ACHN (cell line): ENCODE results near the gene PCCA.
"Not testable (repeated sequence)": the region's sequence is repeated elsewhere in the genome, so short reads cannot be mapped to it uniquely, and the experiment has no call there.

Experiments used
- DNase-seq: peaks from one replicate; pipeline ENCODE4 v3.0.0-alpha.2; 2015
- in situ Hi-C: cut with HindIII; loops from 2 replicates; pipeline ENCODE4 v1.10.0; 2017; ENCODE audit warnings: low sequenced_read_pairs, low pct_ligation_motif_present, low pct_unique_long_range_greater_than_20kb

Gene PCCA

GRCh38 chr13:100273138-100273537, 184.2 kb downstream of the PCCA start:
- DNase-seq, result no peak
- in situ Hi-C loops, result no loop called here

GRCh38 chr13:100273552-100273951, 184.7 kb downstream of the PCCA start:
- DNase-seq, result no peak
- in situ Hi-C loops, result no loop called here

GRCh38 chr13:100274942-100275506, 186.1 kb downstream of the PCCA start:
- in situ Hi-C loops, result no loop called here
- no peak for DNase-seq

GRCh38 chr13:100275746-100276145, 186.9 kb downstream of the PCCA start:
- in situ Hi-C loops, result no loop called here
- no peak for DNase-seq

GRCh38 chr13:100280681-100281080, 191.8 kb downstream of the PCCA start:
- in situ Hi-C loops, result no loop called here
- no peak for DNase-seq

- in situ Hi-C loops, DNase-seq: not testable (repeated sequence)
Measured at GRCh38 chr13:100282306-100282705, 193.4 kb downstream of the PCCA start.

GRCh38 chr13:100290165-100290801, 201.4 kb downstream of the PCCA start:
- in situ Hi-C loops, result no loop called here
- no peak for DNase-seq

- in situ Hi-C loops, result no loop called here
- no peak for DNase-seq
Measured at GRCh38 chr13:100291624-100292023, 202.7 kb downstream of the PCCA start.

GRCh38 chr13:100297413-100297812, 208.5 kb downstream of the PCCA start:
- in situ Hi-C loops, result no loop called here

GRCh38 chr13:100298116-100298681, 209.3 kb downstream of the PCCA start:
- in situ Hi-C loops, result no loop called here
- DNase-seq, result no peak

More at GRCh38 chr13:100297413-100297812, 208.5 kb downstream of the PCCA start:
- no peak for DNase-seq

- no peak for DNase-seq
- in situ Hi-C loops, result no loop called here
Measured at GRCh38 chr13:100298691-100299090, 209.8 kb downstream of the PCCA start.

- DNase-seq, result no peak
- in situ Hi-C loops, result no loop called here
Measured at GRCh38 chr13:100300243-100300642, 211.3 kb downstream of the PCCA start.

- DNase-seq, result no peak
- in situ Hi-C loops, result no loop called here
Measured at GRCh38 chr13:100300708-100301107, 211.8 kb downstream of the PCCA start.

GRCh38 chr13:100301418-100301817, 212.5 kb downstream of the PCCA start:
- DNase-seq, result no peak
- in situ Hi-C loops, result no loop called here

GRCh38 chr13:100302391-100302790, 213.5 kb downstream of the PCCA start:
- in situ Hi-C loops, result no loop called here
- no peak for DNase-seq

- DNase-seq, result no peak
- in situ Hi-C loops, result no loop called here
Measured at GRCh38 chr13:100304229-100304628, 215.3 kb downstream of the PCCA start.

GRCh38 chr13:100305398-100305797, 216.5 kb downstream of the PCCA start:
- DNase-seq, result no peak
- in situ Hi-C loops, result no loop called here

GRCh38 chr13:100306030-100306429, 217.1 kb downstream of the PCCA start:
- in situ Hi-C loops, result no loop called here
- no peak for DNase-seq

- in situ Hi-C loops, result no loop called here
- DNase-seq, result no peak
Measured at GRCh38 chr13:100306434-100306999, 217.6 kb downstream of the PCCA start.
